Bronchial epithelial cell (primary cell): ENCODE measurements around the gene MCU. TPM values are rescaled to one million over a fixed set of nuclear protein-coding genes. Genes with fewer than 3 reads are reported as not detected.
A peak's percentile ranks its signal among the peaks of the same experiment; 100 is the strongest.

Experiments
- DNase-seq: peaks from one replicate; pipeline ENCODE4 v3.0.0-alpha.2; 2010; ENCODE audit warnings: low read depth
- FAIRE-seq: peaks from 2 replicates; lab custom pipeline; 2011; peaks lifted over from hg19 to GRCh38; lab: Jason Lieb, UNC
- H3K27me3 ChIP-seq: 2 replicates; pipeline ENCODE4 v1.5.1; 2011; ENCODE audit warnings: low read length; ENCODE audit not compliant: control insufficient read depth, insufficient read depth
- H3K36me3 ChIP-seq: 2 replicates; pipeline ENCODE4 v1.5.1; 2011; ENCODE audit warnings: low read length; ENCODE audit not compliant: control insufficient read depth, insufficient read depth
- H3K4me3 ChIP-seq: 2 replicates; pipeline ENCODE4 v1.5.1; 2011; ENCODE audit warnings: mild to moderate bottlenecking, low read depth, low read length, control low read depth
- CTCF ChIP-seq: IDR thresholded peaks from 2 replicates; pipeline ENCODE4 v1.5.1; 2011; ENCODE audit warnings: mild to moderate bottlenecking, moderate library complexity, low read length, control low read depth, inconsistent platforms; ENCODE audit not compliant: insufficient read depth, severe bottlenecking
- total RNA-seq: library from RNA; depleted of rRNA; stranded (reverse); fragments of >200 nt; gene quantifications from 2 replicates; pipeline ENCODE4 v1.2.1, GENCODE V29; 2014

The MCU gene
- total RNA-seq, 1 donor from 2014 or later, result 38.7 TPM

GRCh38 chr10:72802763-72803505, 111.0 kb downstream of the MCU start:
- peak; percentile 68 for DNase-seq
- no peaks in the 10 kb centered on the region for H3K27me3 ChIP-seq
- H3K4me3 ChIP-seq, result no peak overlapping the region
- H3K36me3 ChIP-seq, result no peaks in the 10 kb centered on the region
- no peak for TF ChIP-seq CTCF
- no peak for FAIRE-seq

GRCh38 chr10:72808001-72808400, 116.1 kb downstream of the MCU start:
- no peak for FAIRE-seq
- no peak for DNase-seq

GRCh38 chr10:72809006-72809405, 117.1 kb downstream of the MCU start:
- FAIRE-seq, result no peak
- TF ChIP-seq CTCF, result no peak
- no peak for DNase-seq
- Histone ChIP-seq H3K4me3 (no peak overlapping the region), H3K36me3 (no peaks in the 10 kb centered on the region), H3K27me3 (no peaks in the 10 kb centered on the region)

More at GRCh38 chr10:72808001-72808400, 116.1 kb downstream of the MCU start:
- no peaks in the 10 kb centered on the region for H3K36me3 ChIP-seq
- TF ChIP-seq CTCF, result no peak
- no peak overlapping the region for H3K4me3 ChIP-seq
- no peaks in the 10 kb centered on the region for H3K27me3 ChIP-seq

GRCh38 chr10:72810976-72811375, 119.0 kb downstream of the MCU start:
- no peak for TF ChIP-seq CTCF
- Histone ChIP-seq H3K27me3 (no peaks in the 10 kb centered on the region), H3K36me3 (no peaks in the 10 kb centered on the region), H3K4me3 (no peak overlapping the region)
- DNase-seq (no peak), FAIRE-seq (no peak)

- no peak overlapping the region for H3K4me3 ChIP-seq
- FAIRE-seq, result no peak
- no peak for TF ChIP-seq CTCF
- DNase-seq, result no peak
- H3K36me3 ChIP-seq, result no peaks in the 10 kb centered on the region
- H3K27me3 ChIP-seq, result no peaks in the 10 kb centered on the region
Observed at GRCh38 chr10:72812415-72812752, 120.4 kb downstream of the MCU start.
